Activated CD8-positive, alpha-beta memory T cell treated with anti-CD3 and anti-CD28 coated beads, Interleukin-2, amount 50 U/mL, for 1 hour (primary cell): ENCODE results near the gene TMEM256.
"Not testable (repeated sequence)": the region's sequence is repeated elsewhere in the genome, so short reads cannot be mapped to it uniquely, and the experiment has no call there.

Experiments
- DNase-seq: peaks from one replicate; pipeline ENCODE4 v3.0.0-alpha.2; 2020; ENCODE audit errors: extremely low read depth

TMEM256 gene

DNA sequence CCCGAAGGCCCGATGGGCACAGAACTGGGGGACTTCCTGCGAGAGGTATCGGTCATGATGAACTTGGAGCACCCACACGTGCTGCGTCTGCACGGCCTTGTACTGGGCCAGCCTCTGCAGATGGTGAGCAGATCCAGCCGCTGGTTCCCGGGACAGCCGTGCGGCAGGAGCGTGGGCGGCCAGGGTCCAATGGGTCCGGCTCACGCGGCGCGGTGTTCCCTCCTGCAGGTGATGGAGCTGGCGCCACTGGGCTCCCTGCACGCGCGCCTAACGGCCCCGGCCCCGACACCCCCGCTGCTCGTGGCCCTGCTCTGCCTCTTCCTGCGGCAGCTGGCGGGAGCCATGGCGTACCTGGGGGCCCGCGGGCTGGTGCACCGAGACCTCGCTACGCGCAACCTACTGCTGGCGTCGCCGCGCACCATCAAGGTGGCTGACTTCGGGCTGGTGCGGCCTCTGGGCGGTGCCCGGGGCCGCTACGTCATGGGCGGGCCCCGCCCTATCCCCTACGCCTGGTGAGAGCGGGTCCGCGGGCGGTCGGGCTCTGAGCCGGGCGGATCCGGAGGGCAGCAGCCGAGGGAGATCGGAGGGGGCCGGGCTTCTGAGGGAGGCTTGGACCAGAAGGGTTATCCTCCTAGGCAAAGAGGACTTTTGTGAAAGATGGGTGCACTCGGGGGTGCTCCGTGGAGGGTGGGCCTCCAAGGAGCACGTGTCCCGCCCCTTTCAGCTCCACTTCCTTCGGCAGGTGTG is 20.0 kb downstream of the TMEM256 start:
- DNase-seq, result no peak

DNA sequence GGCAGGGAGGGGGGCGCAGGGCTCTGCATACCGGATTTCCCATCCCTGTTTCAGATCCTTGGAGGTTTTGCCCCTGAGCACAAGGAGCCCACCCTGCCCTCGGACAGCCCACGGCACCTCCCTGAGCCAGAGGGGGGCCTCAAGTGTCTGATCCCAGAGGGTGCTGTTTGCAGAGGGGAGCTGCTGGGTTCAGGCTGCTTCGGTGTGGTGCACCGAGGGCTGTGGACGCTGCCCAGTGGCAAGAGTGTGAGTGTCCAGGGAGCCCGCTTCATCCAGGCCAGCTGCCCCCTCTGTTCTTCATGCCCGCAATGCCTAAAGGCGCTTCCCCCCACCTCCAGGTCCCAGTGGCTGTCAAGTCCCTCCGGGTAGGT is 20.5 kb downstream of the TMEM256 start:
- no peak for DNase-seq

DNA sequence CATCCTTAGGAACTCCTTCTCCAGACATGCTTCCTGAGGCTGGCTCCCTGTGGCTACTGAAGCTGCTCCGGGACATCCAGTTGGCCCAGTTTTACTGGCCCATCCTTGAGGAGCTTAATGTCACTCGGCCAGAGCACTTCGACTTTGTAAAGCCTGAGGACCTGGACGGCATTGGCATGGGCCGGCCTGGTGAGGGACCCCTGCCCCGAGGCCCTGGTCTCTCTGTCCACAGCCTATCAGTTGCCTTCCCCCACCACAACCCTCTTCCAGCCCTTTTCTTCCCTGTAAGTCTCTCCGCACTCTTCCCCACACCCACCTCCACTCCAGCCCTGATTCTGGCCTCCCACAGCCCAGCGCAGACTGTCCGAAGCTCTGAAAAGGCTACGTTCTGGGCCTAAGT is 21.0 kb downstream of the TMEM256 start:
- DNase-seq, result no peak

DNA sequence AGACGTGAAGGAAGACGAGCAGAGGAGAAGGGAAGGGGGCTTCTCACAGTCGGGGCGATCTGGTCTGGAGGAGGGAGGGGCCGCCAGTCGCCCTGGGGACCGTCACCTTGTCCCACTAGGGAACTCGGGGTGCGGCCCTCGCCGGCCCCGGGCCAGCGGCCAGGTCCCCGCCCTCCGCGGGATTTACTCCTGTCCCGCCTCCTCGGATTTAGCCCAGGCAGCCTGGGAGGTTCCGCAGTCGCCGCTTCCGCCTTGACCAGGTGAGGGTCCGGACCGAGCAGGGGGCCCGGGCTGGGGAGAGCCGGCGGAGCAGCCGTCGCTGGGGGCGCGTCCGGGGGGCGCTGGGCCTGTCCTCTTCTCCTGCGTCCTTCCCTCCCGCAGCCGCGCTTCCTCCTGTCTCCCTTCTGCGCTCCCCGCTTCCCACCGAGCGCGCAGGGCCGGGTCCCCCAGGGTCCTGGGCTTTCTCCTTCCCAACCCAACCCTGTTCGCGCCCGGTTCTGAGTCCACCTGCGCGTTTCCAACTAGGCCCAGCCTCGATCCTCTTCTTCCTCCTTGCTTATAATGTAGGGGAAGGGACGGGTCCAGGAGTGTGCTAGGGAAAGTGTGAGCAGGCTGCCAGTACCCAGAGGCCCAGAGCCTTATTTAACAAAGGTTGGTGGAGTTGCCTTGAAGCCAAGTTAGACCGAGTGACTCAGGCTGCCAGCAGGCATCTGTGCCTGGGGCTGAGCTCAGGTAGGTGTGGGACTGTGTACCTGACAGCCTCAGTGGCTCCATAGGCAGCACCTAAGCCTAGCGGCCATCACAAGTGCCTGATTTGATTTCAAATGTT is 22.8 kb downstream of the TMEM256 start, which contains the start of gene TNK1:
TNK1 (plus strand) TSS at position 235 of the 829 bp plus-strand sequence. CDS start 1,838 bp downstream, outside the sequence.
- DNase-seq, result no peak

DNA sequence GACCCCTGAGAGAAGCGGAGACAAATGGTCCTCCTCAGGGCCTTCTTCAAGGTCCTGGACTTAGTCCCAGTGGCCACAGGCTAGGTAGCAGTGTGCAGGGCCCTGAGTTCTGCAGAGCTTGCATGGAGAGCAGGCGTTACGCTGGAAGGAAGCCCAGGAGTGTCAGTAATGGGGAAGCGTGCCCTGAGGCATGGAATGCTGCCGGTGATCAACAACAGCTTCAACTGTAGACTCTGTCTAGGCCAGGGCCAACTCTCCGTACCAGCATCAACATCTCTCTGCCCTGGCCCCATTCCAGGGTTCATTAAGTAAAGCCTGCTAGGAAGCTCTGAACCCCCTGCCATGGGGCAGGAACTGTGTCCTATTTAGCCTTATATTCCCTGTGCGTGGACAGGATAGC is 23.6 kb downstream of the TMEM256 start:
- DNase-seq, result no peak

DNA sequence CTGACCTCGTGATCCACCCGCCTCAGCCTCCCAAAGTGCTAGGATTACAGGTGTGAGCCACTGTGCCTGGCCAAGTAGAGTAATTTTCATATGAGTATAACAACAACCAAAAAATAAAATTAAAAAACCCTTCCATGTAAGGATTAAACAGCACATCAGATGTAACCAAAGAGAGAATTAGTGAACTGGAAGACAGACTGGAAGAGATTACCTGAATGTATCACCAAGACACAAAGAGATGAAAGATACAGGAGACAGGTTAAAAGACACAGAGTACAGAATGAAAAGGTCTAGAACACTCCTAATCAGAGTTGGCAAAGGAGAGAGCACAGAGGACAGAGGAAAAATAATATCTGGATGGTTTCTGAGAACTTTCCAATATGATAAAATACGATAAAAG is 24.8 kb downstream of the TMEM256 start:
- no peak for DNase-seq

DNA sequence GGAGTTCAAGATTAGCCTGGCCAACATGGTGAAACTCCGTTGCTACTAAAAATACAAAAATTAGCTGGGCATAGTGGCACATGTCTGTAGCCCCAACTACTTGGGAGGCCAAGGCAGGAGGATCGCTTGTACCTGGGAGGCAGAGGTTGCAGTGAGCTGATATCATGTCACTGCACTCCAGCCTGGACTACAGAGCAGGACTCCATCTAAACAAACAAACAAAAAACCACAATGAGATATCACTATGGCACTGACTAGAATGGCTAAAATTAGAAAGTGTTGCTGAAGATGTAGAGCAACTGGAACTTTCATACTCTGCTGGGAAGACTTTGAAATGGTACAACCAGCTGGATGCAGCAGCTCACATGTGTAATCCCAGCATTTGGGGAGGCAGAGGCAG is 29.5 kb downstream of the TMEM256 start:
- DNase-seq, result no peak

DNA sequence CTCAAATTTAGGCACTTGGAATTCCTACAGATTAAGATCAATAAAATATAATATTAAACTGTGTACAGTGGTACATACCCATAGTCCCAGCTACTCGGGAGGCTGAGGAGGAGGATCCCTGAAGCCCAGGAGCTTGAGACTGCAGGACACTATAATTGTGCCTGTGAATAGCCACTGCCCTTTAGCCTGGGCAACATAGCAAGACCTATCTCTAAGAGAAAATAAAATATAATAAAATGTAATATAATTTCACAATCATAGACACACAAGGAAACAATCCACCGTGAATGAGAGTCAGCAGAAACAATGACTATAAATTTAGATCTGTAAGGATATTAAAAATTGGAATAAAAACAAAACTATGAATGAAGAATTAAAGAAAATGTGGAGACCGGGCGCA is 33.0 kb downstream of the TMEM256 start:
- no peak for DNase-seq

DNA sequence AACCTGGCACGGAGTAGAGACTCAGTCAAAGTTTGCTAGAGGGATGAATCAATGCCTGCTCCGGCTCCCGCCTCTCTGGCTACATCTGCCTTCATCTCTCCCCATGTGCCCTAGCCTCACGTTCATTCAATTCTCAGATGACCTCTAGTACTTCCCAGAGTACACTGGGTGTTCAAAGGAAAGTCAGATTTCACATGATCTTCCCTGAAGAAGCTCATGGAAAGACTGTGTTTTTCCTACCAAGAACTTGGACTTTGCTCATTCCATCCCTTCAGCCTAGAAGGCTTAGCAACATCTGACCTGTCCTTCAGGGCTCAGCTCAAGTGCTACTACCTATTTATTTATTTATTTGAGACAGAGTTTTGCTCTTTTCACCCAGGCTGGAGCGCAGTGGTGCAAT is 34.1 kb downstream of the TMEM256 start:
- no peak for DNase-seq

DNA sequence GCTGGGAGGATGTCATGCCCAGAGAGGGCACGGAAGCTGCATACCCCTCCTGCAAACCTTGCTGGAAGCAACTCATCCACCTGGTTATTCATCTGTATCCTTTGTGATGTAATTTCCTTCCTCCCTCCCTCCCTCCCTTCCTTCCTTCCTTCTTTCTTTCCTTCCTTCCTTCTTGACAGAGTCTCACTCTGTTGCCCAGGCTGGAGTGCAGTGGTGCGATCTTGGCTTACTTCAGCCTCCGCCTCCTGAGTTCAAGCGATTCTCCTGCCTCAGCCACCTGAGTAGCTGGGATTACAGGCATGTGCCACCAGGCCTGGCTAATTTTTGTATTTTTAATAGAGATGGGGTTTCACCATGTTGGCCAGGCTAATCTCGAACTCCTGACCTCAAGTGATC is 35.3 kb downstream of the TMEM256 start:
- not testable (repeated sequence) for DNase-seq

DNA sequence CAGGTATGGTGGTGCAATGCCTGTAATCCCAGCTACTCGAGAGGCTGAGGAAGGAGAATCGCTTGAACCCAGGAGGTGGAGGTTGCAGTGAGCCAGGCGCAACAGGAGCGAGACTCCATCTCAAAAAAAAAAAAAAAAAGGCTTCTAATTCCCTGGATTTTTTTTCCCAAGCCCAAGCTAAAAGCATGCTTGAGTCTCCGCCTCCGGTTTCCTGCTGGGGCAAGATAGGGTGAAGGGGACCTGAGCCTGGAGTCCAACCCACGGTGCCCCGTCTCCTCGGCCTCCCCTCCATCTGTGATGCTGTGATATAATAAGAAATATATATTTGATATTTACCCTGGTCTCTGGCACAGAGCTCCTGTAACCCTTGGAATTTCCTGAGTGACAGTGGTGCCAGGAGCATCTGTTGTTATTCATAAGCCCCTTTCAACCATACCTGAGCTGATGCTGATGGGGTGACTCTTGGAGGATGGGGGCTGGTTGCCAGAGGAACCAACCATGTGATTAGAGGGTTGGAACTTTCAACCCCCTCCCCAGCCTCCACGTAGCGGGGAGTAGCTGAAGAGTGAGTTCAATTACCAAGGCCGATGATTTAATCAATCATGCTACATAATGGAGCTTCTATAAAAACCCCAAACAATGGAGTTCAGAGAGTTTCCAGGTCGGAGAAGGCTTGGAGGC is 35.8 kb downstream of the TMEM256 start:
- no peak for DNase-seq

DNA sequence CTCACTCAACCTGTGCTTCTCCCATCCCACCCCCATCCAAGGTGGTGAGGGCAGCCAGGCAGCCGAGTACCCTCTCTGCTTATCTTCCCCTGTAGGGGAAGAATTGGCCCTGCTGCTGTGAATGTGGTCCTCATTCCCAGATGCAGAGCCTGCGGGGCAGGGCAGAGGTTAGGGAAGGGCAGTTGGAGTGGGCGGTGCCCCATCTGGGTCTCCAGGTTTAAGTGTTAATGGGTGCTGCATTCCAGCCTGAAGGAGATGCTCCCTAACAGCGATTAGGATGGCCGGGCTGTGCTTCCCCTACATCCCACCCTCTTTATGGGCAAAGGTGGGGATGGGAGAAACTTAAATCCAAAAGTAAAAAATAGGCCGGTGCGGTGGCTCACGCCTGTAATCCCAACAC is 36.8 kb downstream of the TMEM256 start:
- no peak for DNase-seq

DNA sequence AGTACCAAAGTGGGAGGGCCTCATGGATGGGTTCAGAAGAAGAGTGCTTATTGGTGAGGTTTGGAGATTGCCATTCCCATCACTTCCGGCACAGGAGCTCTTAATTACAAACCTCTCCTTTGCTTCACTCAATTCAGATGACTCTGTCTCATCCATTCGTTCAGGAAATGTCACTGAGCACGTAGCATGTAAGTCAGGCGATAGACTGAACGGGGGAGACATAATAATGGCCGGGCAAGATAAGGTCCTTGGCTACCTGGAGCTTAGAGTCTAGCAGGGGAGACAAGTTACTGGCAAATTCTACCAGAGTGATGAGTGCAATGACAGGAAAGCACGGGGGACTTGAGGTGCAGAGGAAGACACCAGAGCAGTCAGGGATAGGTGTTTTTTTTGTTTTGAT is 37.9 kb downstream of the TMEM256 start:
- not testable (repeated sequence) for DNase-seq

DNA sequence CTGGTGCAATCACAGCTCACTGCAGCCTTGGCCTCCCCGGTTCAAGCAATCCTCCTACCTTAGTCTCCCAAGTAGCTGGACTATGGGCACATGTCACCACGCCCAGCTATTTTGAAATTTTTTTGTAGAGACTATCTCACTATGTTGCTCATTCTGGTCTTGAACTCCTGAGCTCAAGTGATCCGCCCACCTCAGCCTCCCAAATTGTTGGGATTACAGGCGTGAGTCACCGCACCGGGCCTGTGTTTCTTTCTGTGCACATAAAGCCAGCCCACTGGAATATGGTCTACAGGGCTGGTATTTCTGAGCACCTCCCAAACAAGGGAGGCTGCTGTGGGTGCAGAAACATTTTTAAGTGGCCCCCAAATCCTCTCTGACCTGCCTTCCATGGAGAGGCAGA is 40.6 kb downstream of the TMEM256 start:
- no peak for DNase-seq

DNA sequence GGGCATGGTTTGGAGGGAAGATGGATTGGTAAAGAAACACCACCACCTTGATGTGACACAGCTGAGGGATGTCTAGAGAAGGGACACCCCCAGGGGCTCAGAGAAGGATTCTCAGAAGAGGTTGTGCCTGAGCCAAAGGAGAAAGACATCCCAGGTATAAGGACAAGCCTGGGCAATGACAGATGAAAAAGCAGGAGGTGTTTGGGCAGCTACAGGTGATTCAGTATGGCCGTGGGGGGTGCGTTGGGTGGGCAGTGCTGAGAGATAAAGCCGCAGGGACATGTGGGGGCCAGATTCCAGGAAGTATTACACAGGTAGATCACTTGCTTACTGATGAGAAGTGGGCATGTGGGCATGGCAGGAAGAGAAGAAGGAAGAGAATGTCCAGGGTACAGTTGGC is 42.0 kb downstream of the TMEM256 start:
- DNase-seq, result no peak

DNA sequence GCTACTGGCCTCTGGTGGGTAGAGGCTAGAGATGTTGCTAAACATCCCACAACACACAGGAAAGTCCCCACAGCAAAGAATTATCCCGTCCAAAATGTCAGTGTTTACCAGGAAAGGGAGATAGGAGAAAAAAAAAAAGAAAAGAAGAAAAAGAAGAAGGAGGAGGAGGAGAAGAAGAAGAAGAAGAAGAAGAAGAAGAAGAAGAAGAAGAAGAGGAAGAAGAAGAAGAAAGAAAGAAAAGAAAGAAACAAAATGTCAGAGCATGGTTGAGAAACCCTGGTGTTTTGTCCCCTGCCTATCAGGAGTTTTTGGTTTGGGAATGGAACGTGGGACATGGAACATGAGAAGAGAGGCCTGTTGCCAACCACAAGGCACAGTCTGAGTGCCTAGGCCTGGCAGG is 46.5 kb downstream of the TMEM256 start:
- no peak for DNase-seq

DNA sequence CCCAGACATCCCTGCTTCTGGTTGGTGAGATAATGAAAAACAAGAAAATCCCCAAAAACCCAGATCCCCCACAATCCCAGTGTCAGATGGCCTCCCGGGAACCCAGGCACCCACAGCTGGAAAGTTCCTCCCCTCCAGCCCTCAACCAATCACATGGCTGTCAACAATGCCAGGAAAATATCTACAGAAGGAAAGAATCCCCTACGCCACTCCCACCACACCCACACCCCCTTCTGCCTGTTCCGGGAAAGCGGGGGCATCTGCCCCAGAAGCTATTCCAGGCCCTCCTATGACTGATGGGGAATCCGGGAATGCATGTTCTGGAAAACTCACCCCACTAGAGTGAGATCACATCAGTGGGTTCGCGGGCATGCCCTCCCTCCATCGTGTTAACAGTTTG is 47.1 kb downstream of the TMEM256 start:
- DNase-seq, result no peak

DNA sequence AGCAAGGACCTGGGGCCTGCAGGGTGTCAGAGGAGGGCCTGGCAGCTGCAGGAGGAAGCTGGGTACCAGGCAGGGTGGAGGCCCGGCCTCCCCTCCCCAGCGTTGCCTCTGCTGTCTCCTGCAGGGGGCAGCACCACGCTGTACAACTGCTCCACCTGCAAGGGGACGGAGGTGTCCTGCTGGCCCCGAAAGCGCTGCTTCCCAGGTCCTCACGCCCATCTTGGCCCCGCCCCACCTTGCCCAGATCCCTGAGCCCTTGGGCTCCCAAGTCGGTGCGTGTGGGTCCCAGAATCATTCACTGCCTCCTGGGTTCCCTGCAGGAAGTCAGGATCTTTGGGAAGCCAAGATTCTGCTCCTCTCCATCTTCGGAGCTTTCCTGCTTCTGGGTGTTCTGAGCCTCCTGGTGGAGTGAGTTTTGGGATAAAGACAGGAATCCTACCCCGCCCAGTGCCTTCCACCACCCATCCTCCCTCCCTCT is 47.8 kb downstream of the TMEM256 start:
- peak; percentile 35 for DNase-seq

DNA sequence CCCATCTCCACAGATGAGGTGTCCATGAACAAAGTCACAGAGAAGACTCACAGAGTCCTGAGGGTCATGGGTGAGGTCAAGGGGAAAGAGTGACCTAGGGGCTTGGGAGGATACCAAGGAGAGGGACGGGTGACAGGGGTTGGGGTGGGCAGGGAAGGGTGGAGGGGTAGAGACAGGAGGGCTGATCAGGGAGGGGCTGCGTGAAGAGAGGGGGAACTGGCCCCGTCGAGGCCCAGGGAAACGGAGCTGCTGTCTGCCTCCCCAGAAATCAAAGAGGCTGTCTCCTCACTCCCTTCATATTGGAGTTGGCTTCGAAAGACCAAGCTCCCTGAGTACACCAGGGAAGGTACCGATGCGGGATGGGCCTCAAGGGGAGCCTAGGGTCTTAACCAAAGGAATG is 48.3 kb downstream of the TMEM256 start:
- DNase-seq, result no peak

DNA sequence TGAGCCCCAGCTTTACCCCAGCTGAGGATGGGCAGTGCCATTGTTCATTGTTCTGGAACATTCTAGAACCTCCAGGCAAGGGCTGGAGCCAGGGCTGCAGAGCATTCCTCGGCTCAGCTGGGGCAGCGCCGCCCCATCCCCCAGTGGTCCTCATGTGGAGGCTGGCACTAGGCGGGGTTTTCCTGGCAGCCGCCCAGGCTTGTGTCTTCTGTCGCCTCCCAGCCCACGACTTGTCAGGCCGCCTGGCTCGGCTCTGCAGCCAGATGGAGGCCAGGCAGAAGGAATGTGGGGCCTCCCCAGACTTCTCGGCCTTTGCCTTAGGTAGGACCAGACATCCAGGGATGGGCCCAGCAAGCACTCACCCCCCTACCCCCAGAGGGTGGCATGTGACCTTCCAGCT is 48.8 kb downstream of the TMEM256 start, which contains the start of gene TMEM95:
TMEM95 (plus strand) TSS at position 104 of the 400 bp plus-strand sequence; CDS start at position 153, 49 bp downstream.
- DNase-seq, result no peak

DNA sequence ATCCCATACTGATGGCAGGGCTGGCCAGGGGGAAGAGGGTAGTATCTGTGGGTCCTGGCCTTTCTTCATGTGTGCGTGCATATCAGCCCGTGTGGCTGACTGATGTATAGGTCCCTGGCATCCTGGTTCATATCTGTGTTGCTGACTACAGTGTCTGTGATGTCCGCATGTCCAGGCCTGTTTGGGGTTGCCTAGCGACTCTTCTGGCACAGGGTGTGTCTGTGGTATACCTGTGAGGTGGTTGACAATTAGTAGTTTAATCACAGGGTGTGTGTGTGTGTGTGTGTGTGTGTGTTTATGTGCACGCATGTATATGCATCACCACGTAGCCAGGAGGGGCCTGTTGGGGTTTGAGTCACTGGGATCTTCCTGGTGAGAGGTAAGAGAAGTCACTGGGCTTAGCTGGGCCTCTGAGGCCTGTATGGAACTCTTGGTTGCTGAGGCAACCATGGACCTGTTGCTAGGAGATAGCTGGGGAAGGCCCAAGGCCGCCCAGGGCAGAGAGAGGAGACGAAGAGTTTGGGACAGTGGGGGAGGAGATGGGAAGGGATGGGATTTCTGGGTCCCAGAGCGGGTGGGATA is 49.5 kb downstream of the TMEM256 start:
- no peak for DNase-seq
